Naive B cell (primary cell): ENCODE results near the gene OR2S2. TPM values are rescaled to one million over a fixed set of nuclear protein-coding genes. Genes with fewer than 3 reads are reported as not detected.
A peak's percentile ranks its signal among the peaks of the same experiment; 100 is the strongest.
"Not testable (repeated sequence)": the region's sequence is repeated elsewhere in the genome, so short reads cannot be mapped to it uniquely, and the experiment has no call there.

Source experiments
- ATAC-seq, 2 donors: fragments of 150-1000 bp; cut with Tn5 transposase; 2 replicates each; pipeline ENCODE4 v1.10.0; 2021; ENCODE audit warnings: low read depth in 2 of 2, mild to moderate bottlenecking in 2 of 2, moderate library complexity in 2 of 2
- DNase-seq: peaks from one replicate; pipeline ENCODE4 v3.0.0; 2022
- H3K27ac Mint-ChIP-seq, 6 donors: one replicate each; pipeline ENCODE4 v1.8.0; 2020 to 2022; ENCODE audit warnings: mild to moderate bottlenecking in 6 of 6, mixed read lengths in 6 of 6, moderate library complexity in 5 of 6, inconsistent platforms in 2 of 6
- H3K27me3 Mint-ChIP-seq, 3 donors: one replicate each; pipeline ENCODE4 v1.8.0; 2021 to 2022; ENCODE audit warnings: mixed read lengths in 3 of 3, mild to moderate bottlenecking in 1 of 3
- H3K36me3 Mint-ChIP-seq, 2 donors: one replicate each; pipeline ENCODE4 v1.8.0; 2020 to 2022; ENCODE audit warnings: mixed read lengths in 2 of 2, inconsistent platforms in 1 of 2, mild to moderate bottlenecking in 1 of 2
- H3K4me1 Mint-ChIP-seq, 3 donors: one replicate each; pipeline ENCODE4 v1.8.0; 2020 to 2022; ENCODE audit warnings: mixed read lengths in 3 of 3, inconsistent platforms in 1 of 3, mild to moderate bottlenecking in 1 of 3, moderate library complexity in 1 of 3
- H3K4me3 Mint-ChIP-seq, 8 donors: one replicate each; pipeline ENCODE4 v1.8.0; 2020 to 2022; ENCODE audit warnings: mild to moderate bottlenecking in 8 of 8, mixed read lengths in 8 of 8, moderate library complexity in 8 of 8, inconsistent platforms in 2 of 8
- H3K9me3 Mint-ChIP-seq, 7 donors: one replicate each; pipeline ENCODE4 v1.8.0; 2020 to 2022; ENCODE audit warnings: mixed read lengths in 7 of 7, mild to moderate bottlenecking in 5 of 7, inconsistent platforms in 2 of 7, moderate library complexity in 1 of 7
- polyA plus RNA-seq, 6 donors: library from polyadenylated mRNA; unstranded; fragments of 300-500 nt; fragmentation: Illumina TruSeq; gene quantifications; one replicate each; pipeline ENCODE4 v1.2.3, GENCODE V29; 2021; ENCODE audit warnings: low read depth in 6 of 6

The OR2S2 gene
- polyA plus RNA-seq, 6 donors from 2014 or later, result not detected

DNA sequence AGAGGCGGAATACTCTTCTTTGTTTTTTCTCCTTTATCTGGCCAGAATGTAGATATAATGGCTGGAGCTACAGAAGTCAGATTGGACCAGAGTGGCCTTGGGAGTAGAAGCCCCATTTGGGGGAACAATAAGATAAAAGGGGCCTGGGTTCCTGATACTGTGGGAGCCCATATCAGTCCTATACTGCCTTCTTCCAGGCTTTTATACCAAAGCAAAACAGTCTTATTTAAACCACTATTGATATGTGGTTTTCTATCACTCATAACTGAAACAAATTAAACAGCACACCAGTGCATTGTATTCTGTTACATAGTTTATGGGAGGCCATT, 34.4 kb downstream of the OR2S2 start:
- Mint-ChIP-seq H3K4me3 (no peak overlapping the region), H3K4me1 (peaks cover 0 to 8% (median 0%) of the 10 kb centered on the region in 3 donors), H3K27ac (no peak overlapping the region), H3K9me3 (no peaks in the 10 kb centered on the region), H3K27me3 (peaks cover 30 to 42% (median 34%) of the 10 kb centered on the region in 3 donors), H3K36me3 (no peaks in the 10 kb centered on the region)
- ATAC-seq (no peak), DNase-seq (no peak)

DNA sequence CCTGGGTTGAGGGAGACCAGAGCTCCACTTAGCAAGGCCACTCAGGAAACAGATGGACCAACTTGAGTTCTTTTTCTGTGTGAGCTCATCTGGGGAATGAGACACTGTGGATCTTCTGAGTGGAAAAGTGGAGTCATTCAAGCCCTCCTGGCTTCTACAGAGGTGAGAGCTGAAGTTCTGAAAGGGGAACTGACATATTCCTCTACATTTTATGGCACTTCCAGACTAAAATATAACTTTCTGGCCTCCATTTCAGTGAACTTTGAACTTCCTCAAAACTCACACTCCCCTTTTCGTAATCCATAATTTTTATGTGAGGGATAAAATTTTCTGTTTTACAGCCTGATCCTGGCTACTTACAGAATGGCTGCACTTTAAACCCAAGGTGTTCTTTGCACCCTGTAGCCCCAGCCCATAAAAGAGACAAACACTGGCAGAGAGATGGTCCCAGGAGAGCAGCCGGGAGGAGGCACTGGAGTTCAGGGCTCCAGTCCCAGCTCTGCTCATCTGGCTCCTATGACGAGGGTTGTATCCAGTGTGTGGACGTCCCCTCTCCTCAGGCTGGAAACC, 37.8 kb downstream of the OR2S2 start:
- no peaks in the 10 kb centered on the region for H3K36me3 Mint-ChIP-seq
- peaks cover 0 to 10% (median 0%) of the 10 kb centered on the region in 3 donors for H3K4me1 Mint-ChIP-seq
- H3K27ac Mint-ChIP-seq, result peak overlapping the region in 1 of 6 donors; percentile 15
- no peak overlapping the region for H3K4me3 Mint-ChIP-seq
- peaks cover 16 to 22% (median 20%) of the 10 kb centered on the region in 3 donors for H3K27me3 Mint-ChIP-seq
- H3K9me3 Mint-ChIP-seq, result no peaks in the 10 kb centered on the region
- DNase-seq (no peak), ATAC-seq (no peak)

GRCh38 chr9:35919212-35920008, 38.5 kb downstream of the OR2S2 start:
- H3K27me3 Mint-ChIP-seq, result peaks cover 16 to 22% (median 20%) of the 10 kb centered on the region in 3 donors
- ATAC-seq (no peak), DNase-seq (no peak)
- peaks cover 0 to 10% (median 0%) of the 10 kb centered on the region in 3 donors for H3K4me1 Mint-ChIP-seq
- H3K4me3 Mint-ChIP-seq, result no peak overlapping the region
- no peaks in the 10 kb centered on the region for H3K36me3 Mint-ChIP-seq
- H3K27ac Mint-ChIP-seq, result peak overlapping the region in 4 of 6 donors; percentile 2 to 80 (median 42)
- no peaks in the 10 kb centered on the region for H3K9me3 Mint-ChIP-seq

GRCh38 chr9:35918780-35919179, 39.2 kb downstream of the OR2S2 start:
- Mint-ChIP-seq H3K27ac (peak overlapping the region in 1 of 6 donors; percentile 45), H3K9me3 (no peaks in the 10 kb centered on the region), H3K36me3 (no peaks in the 10 kb centered on the region), H3K4me3 (no peak overlapping the region), H3K4me1 (peaks cover 0 to 10% (median 0%) of the 10 kb centered on the region in 3 donors), H3K27me3 (peaks cover 11 to 16% (median 15%) of the 10 kb centered on the region in 3 donors)
- DNase-seq, result no peak
- peak in 1 of 2 donors; percentile 41 for ATAC-seq

DNA sequence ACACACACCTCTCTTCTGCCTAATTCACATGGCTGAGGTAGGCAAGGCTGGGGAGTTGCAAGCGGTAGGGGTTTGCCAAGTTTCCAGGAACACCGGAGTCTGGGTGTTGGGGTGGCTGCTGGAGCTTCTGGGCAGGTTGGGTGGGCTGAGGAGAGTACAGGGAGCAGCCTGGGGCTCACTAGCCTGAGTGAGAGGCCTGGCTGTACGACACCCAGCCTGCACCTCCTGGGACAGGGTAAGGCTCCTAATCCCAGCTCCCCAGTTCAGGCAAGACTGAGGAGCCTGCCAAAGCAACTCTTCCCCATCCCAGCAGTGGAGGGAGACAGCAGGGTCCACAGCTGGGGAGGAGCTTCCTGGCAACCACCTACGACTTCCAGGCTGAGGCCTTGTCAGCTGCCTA, 40.7 kb downstream of the OR2S2 start:
- Mint-ChIP-seq H3K27ac (no peak overlapping the region), H3K4me1 (peaks cover 0 to 10% (median 0%) of the 10 kb centered on the region in 3 donors), H3K36me3 (no peaks in the 10 kb centered on the region), H3K27me3 (peaks cover 0 to 5% (median 1%) of the 10 kb centered on the region in 3 donors), H3K4me3 (no peak overlapping the region), H3K9me3 (no peaks in the 10 kb centered on the region)
- no peak for ATAC-seq
- DNase-seq, result no peak

- DNase-seq (no peak), ATAC-seq (no peak)
- peaks cover 3 to 14% (median 5%) of the 10 kb centered on the region in 3 donors for H3K4me1 Mint-ChIP-seq
- no peaks in the 10 kb centered on the region for H3K9me3 Mint-ChIP-seq
- peak overlapping the region in 1 of 6 donors; percentile 21 for H3K27ac Mint-ChIP-seq
- H3K4me3 Mint-ChIP-seq, result no peak overlapping the region
- peaks cover 2 to 4% (median 3%) of the 10 kb centered on the region in 3 donors for H3K27me3 Mint-ChIP-seq
- H3K36me3 Mint-ChIP-seq, result no peaks in the 10 kb centered on the region
Observed at GRCh38 chr9:35915681-35916294, 42.2 kb downstream of the OR2S2 start.

GRCh38 chr9:35914301-35914807, 43.6 kb downstream of the OR2S2 start:
- Mint-ChIP-seq H3K9me3 (no peaks in the 10 kb centered on the region), H3K4me3 (no peak overlapping the region), H3K27me3 (peaks cover 9 to 14% (median 10%) of the 10 kb centered on the region in 3 donors), H3K4me1 (peaks cover 6 to 17% (median 7%) of the 10 kb centered on the region in 3 donors), H3K36me3 (no peaks in the 10 kb centered on the region), H3K27ac (no peak overlapping the region)
- ATAC-seq (peak; percentile 47 to 51), DNase-seq (no peak)

- Mint-ChIP-seq H3K27me3 (peaks cover 15 to 24% (median 16%) of the 10 kb centered on the region in 3 donors), H3K4me1 (peaks cover 6 to 16% (median 13%) of the 10 kb centered on the region in 3 donors)
- DNase-seq, H3K36me3 Mint-ChIP-seq, H3K4me3 Mint-ChIP-seq, ATAC-seq, H3K27ac Mint-ChIP-seq, H3K9me3 Mint-ChIP-seq: not testable (repeated sequence)
Observed at GRCh38 chr9:35913429-35913828, 44.5 kb downstream of the OR2S2 start.

GRCh38 chr9:35912791-35913400, 45.1 kb downstream of the OR2S2 start:
- Mint-ChIP-seq H3K4me1 (peaks cover 6 to 19% (median 17%) of the 10 kb centered on the region in 3 donors), H3K36me3 (no peaks in the 10 kb centered on the region), H3K4me3 (no peak overlapping the region), H3K27ac (no peak overlapping the region), H3K27me3 (peaks cover 16 to 24% (median 18%) of the 10 kb centered on the region in 3 donors), H3K9me3 (no peaks in the 10 kb centered on the region)
- ATAC-seq (no peak), DNase-seq (no peak)

GRCh38 chr9:35911690-35912089, 46.3 kb downstream of the OR2S2 start:
- peaks cover 6 to 19% (median 17%) of the 10 kb centered on the region in 3 donors for H3K4me1 Mint-ChIP-seq
- DNase-seq, result no peak
- H3K4me3 Mint-ChIP-seq, result no peak overlapping the region
- ATAC-seq, result no peak
- no peak overlapping the region for H3K27ac Mint-ChIP-seq
- peaks cover 16 to 35% (median 30%) of the 10 kb centered on the region in 3 donors for H3K27me3 Mint-ChIP-seq
- H3K36me3 Mint-ChIP-seq, result no peaks in the 10 kb centered on the region
- H3K9me3 Mint-ChIP-seq, result no peaks in the 10 kb centered on the region

GRCh38 chr9:35910613-35911359, 47.2 kb downstream of the OR2S2 start:
- Mint-ChIP-seq H3K9me3 (no peaks in the 10 kb centered on the region), H3K27me3 (peaks cover 16 to 37% (median 35%) of the 10 kb centered on the region in 3 donors), H3K27ac (no peak overlapping the region), H3K36me3 (no peaks in the 10 kb centered on the region), H3K4me3 (peak overlapping the region in 1 of 8 donors; percentile 44), H3K4me1 (peaks cover 6 to 19% (median 17%) of the 10 kb centered on the region in 3 donors)
- ATAC-seq (peak in 1 of 2 donors; percentile 48), DNase-seq (no peak)

- no peak for ATAC-seq
- Mint-ChIP-seq H3K4me3 (no peak overlapping the region), H3K9me3 (no peaks in the 10 kb centered on the region), H3K27me3 (peaks cover 16 to 38% (median 35%) of the 10 kb centered on the region in 3 donors), H3K36me3 (no peaks in the 10 kb centered on the region), H3K4me1 (peaks cover 6 to 19% (median 17%) of the 10 kb centered on the region in 3 donors), H3K27ac (no peak overlapping the region)
- DNase-seq, result no peak
Observed at GRCh38 chr9:35909687-35910612, 48.0 kb downstream of the OR2S2 start.
